K562 (cell line): ENCODE results near the gene ALK. TPM values are rescaled to one million over a fixed set of nuclear protein-coding genes. Genes with fewer than 3 reads are reported as not detected.

Experiments
- ATAC-seq: fragments of 200-7000 bp; cut with Tn5 transposase; 3 replicates; pipeline ENCODE4 v1.9.1; 2020; ENCODE audit warnings: moderate library complexity
- BruUV-seq: library from RNA; stranded (reverse); fragments of 400-500 nt; replicated peaks from 2 replicates; lab custom pipeline; 2021; lab: Mats Ljungman, UMichigan
- CTCF ChIA-PET: fragments of 300-600 bp; formaldehyde crosslinking; extraction: SDS; loops from one replicate; lab custom pipeline; 2021; ENCODE audit warnings: low intra/inter-chr PET ratio; lab: Yijun Ruan, JAX
- POLR2A ChIA-PET: fragments of 300-600, 350-650 bp; sonication (Branson Sonifier 250); formaldehyde crosslinking; extraction: SDS; loops from one replicate; lab custom pipeline; 2021; ENCODE audit warnings: antibody characterized with exemption, inconsistent platforms; lab: Yijun Ruan, JAX
- DNase-seq, 4 experiments: peaks; one replicate each; pipeline versions ENCODE4 v3.0.0 to v3.0.0-alpha.2; 2011 to 2018; ENCODE audit warnings: low spot score in 3 of 4, mixed read lengths in 3 of 4; ENCODE audit errors: extremely low read depth in 1 of 4
- FAIRE-seq: peaks from 2 replicates; lab custom pipeline; 2011; peaks lifted over from hg19 to GRCh38; lab: Jason Lieb, UNC
- H2AFZ ChIP-seq: 2 replicates; pipeline ENCODE4 v1.6.0; 2011; ENCODE audit warnings: low read depth, low read length, control low read depth, inconsistent platforms
- H3K27ac ChIP-seq: fragments of 200-600 bp; 3 replicates; pipeline ENCODE4 v1.8.0; 2011; ENCODE audit warnings: low read depth, mild to moderate bottlenecking, control low read depth, inconsistent platforms, low read length, moderate library complexity, mixed read lengths; ENCODE audit errors: extremely low read depth
- H3K27me3 ChIP-seq, 2 experiments: fragments of 300-600 bp in 1 of 2; 2 replicates in 1 of 2; 3 replicates in 1 of 2; pipeline versions ENCODE4 v1.6.0 to v1.8.0; 2011; ENCODE audit warnings: inconsistent platforms in 2 of 2, low read length in 2 of 2, mild to moderate bottlenecking in 1 of 2, mixed read lengths in 1 of 2, moderate library complexity in 1 of 2; ENCODE audit not compliant: control insufficient read depth in 2 of 2, insufficient read depth in 2 of 2
- H3K36me3 ChIP-seq: fragments of 300-600 bp; 3 replicates; pipeline ENCODE4 v1.8.0; 2011; ENCODE audit warnings: mild to moderate bottlenecking, low read length, inconsistent platforms; ENCODE audit not compliant: control insufficient read depth, insufficient read depth
- H3K4me1 ChIP-seq, 2 experiments: fragments of 200-600 bp in 1 of 2; replicated peaks in 1 of 2; 2 replicates in 1 of 2; 3 replicates in 1 of 2; pipeline versions ENCODE4 v1.5.1 to v1.8.0; 2011; ENCODE audit warnings: inconsistent platforms in 2 of 2, low read length in 2 of 2, mild to moderate bottlenecking in 1 of 2, mixed read lengths in 1 of 2, moderate library complexity in 1 of 2; ENCODE audit not compliant: control insufficient read depth in 2 of 2, insufficient read depth in 2 of 2
- H3K4me2 ChIP-seq: 2 replicates; pipeline ENCODE4 v1.6.1; 2011; ENCODE audit warnings: low read length, control low read depth, inconsistent platforms, mixed read lengths; ENCODE audit not compliant: insufficient read depth
- H3K4me3 ChIP-seq: fragments of 200-600 bp; sonication (generic), shearing (Covaris generic); 2 replicates; pipeline ENCODE4 v1.5.1; 2016; ENCODE audit warnings: control low read depth, inconsistent platforms
- H3K79me2 ChIP-seq: fragments of 200-600 bp; 3 replicates; pipeline ENCODE4 v1.8.0; 2011; ENCODE audit warnings: low read length, inconsistent platforms; ENCODE audit not compliant: control insufficient read depth, insufficient read depth
- H3K9ac ChIP-seq, 2 experiments: 2 replicates each; pipeline versions ENCODE4 v1.6.0 to v1.6.1; 2011; ENCODE audit warnings: low read depth in 2 of 2, low read length in 2 of 2, control low read depth in 1 of 2, inconsistent platforms in 1 of 2, mild to moderate bottlenecking in 1 of 2, mixed read lengths in 1 of 2; ENCODE audit not compliant: insufficient read depth in 1 of 2
- H3K9me1 ChIP-seq: one replicate; pipeline ENCODE4 v1.6.0; 2011; ENCODE audit warnings: inconsistent platforms, mild to moderate bottlenecking, low read length, moderate library complexity; ENCODE audit not compliant: control insufficient read depth, insufficient read depth
- H3K9me3 ChIP-seq: replicated peaks from 2 replicates; pipeline ENCODE4 v1.5.1; 2011; ENCODE audit warnings: low read depth, low read length, inconsistent platforms; ENCODE audit not compliant: control insufficient read depth, insufficient read depth
- H4K20me1 ChIP-seq: replicated peaks from 2 replicates; pipeline ENCODE4 v1.6.1; 2011; ENCODE audit warnings: low read length, inconsistent platforms, mixed read lengths; ENCODE audit not compliant: control insufficient read depth, insufficient read depth
- CTBP1 ChIP-seq: fragments of 450-650 bp; IDR thresholded peaks from 2 replicates; pipeline ENCODE4 v1.6.1; 2016; ENCODE audit warnings: borderline replicate concordance
- DIDO1 ChIP-seq: fragments of 450-650 bp; IDR thresholded peaks from 2 replicates; pipeline ENCODE4 v1.6.1; 2016; ENCODE audit warnings: low read depth, missing biosample characterization, missing genetic modification characterization
- LCOR ChIP-seq: sonication (generic); formaldehyde crosslinking; IDR thresholded peaks from 2 replicates; pipeline ENCODE4 v1.8.0; 2022; ENCODE audit warnings: mild to moderate bottlenecking, missing genetic modification reagents
- POLR2AphosphoS5 ChIP-seq: IDR thresholded peaks from 2 replicates; pipeline ENCODE4 v1.6.1; 2011; ENCODE audit warnings: mild to moderate bottlenecking, low read depth, low read length, moderate library complexity; ENCODE audit not compliant: control insufficient read depth, insufficient read depth
- SMARCE1 ChIP-seq: fragments of 450-650 bp; IDR thresholded peaks from 2 replicates; pipeline ENCODE4 v1.7.1; 2016; ENCODE audit warnings: mild to moderate bottlenecking
- TGIF2 ChIP-seq: sonication (generic); formaldehyde crosslinking; IDR thresholded peaks from 2 replicates; pipeline ENCODE4 v1.8.1; 2022; ENCODE audit warnings: mild to moderate bottlenecking, missing genetic modification reagents, moderate library complexity
- ZC3H8 ChIP-seq: fragments of 450-650 bp; IDR thresholded peaks from 2 replicates; pipeline ENCODE4 v1.6.1; 2017
- WGBS: fragments of 100-300 bp; shearing (Covaris generic); methylation state at CpG from one replicate; pipeline ENCODE4 v1.1.6; 2016; ENCODE audit warnings: low coverage, mixed read lengths; ENCODE audit not compliant: insufficient coverage; ENCODE audit errors: missing lambda C conversion rate; 5-methylcytosine and 5-hydroxymethylcytosine counted together
- in situ Hi-C: fragments of 300-500 bp; cut with MboI; formaldehyde crosslinking; loops from 4 replicates; pipeline ENCODE4 v1.15.0; 2018; ENCODE audit warnings: inconsistent platforms, mixed read lengths
- intact Hi-C: fragments of 100-400 bp; cut with micrococcal nuclease; formaldehyde crosslinking; loops from 2 replicates; pipeline ENCODE4 v1.14.2; 2022
- polyA plus RNA-seq, 8 experiments: library from polyadenylated mRNA; depleted of rRNA in 4 of 8; stranded (reverse) in 5 of 8; unstranded in 3 of 8; fragments of >200 nt; fragmentation: Nextera tagmentation in 2 of 8; fragmentation: Illumina TruSeq in 1 of 8; extraction: Ambion mirVana in 2 of 8; extraction: Trizol in 1 of 8; gene quantifications; 2 replicates each; pipeline versions ENCODE4 v1.2.1 to v1.2.3, GENCODE V29; 2011 to 2014; ENCODE audit warnings: inconsistent platforms in 1 of 8, missing spikeins in 1 of 8
- total RNA-seq, 7 experiments: library from RNA; depleted of rRNA in 6 of 7; stranded (reverse); fragments of >200 nt in 6 of 7; fragmentation: Illumina TruSeq in 2 of 7; extraction: Trizol in 2 of 7; gene quantifications; 2 replicates each; pipeline versions ENCODE4 v1.2.1 to v1.2.3, GENCODE V29; 2011 to 2021; ENCODE audit warnings: low replicate concordance in 1 of 7
- TF ChIP-seq, protein P1 (sequence below): fragments of 450-650 bp; IDR thresholded peaks from 2 replicates; pipeline ENCODE4 v1.6.1; 2018; ENCODE audit not compliant: partially characterized antibody

ALK gene
- total and polyA plus RNA-seq, 9 of the 15 experiments (the other 6 are each of a cell fraction or from before 2014, with no cell fraction given), result not detected

- FAIRE-seq, result no peak
- in situ Hi-C loops (no loop called here), intact Hi-C loops (no loop called here)
- H3K9ac ChIP-seq, result no peak overlapping the region
- no peak overlapping the region for H3K27ac ChIP-seq
- CTCF ChIA-PET, result no interaction called here
- ATAC-seq, result no peak
- TF ChIP-seq ZC3H8, result no peak
- no peak for TF ChIP-seq CTBP1
- no peak for TF ChIP-seq LCOR
- no peak for TF ChIP-seq TGIF2 (CRISPR knock-in tag)
- no peak for TF ChIP-seq SMARCE1
- no peak for TF ChIP-seq POLR2AphosphoS5
- TF ChIP-seq DIDO1, result no peak
- TF ChIP-seq, protein P1, sequence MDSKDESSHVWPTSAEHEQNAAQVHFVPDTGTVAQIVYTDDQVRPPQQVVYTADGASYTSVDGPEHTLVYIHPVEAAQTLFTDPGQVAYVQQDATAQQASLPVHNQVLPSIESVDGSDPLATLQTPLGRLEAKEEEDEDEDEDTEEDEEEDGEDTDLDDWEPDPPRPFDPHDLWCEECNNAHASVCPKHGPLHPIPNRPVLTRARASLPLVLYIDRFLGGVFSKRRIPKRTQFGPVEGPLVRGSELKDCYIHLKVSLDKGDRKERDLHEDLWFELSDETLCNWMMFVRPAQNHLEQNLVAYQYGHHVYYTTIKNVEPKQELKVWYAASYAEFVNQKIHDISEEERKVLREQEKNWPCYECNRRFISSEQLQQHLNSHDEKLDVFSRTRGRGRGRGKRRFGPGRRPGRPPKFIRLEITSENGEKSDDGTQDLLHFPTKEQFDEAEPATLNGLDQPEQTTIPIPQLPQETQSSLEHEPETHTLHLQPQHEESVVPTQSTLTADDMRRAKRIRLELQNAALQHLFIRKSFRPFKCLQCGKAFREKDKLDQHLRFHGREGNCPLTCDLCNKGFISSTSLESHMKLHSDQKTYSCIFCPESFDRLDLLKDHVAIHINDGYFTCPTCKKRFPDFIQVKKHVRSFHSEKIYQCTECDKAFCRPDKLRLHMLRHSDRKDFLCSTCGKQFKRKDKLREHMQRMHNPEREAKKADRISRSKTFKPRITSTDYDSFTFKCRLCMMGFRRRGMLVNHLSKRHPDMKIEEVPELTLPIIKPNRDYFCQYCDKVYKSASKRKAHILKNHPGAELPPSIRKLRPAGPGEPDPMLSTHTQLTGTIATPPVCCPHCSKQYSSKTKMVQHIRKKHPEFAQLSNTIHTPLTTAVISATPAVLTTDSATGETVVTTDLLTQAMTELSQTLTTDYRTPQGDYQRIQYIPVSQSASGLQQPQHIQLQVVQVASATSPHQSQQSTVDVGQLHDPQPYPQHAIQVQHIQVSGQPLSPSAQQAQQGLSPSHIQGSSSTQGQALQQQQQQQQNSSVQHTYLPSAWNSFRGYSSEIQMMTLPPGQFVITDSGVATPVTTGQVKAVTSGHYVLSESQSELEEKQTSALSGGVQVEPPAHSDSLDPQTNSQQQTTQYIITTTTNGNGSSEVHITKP, result no peak
- no peak overlapping the region for H3K4me2 ChIP-seq
- BruUV-seq, result no TSS peak
- no peaks in the 10 kb centered on the region for H3K9me3 ChIP-seq
- peaks cover 3 to 64% of the 10 kb centered on the region in 2 experiments; a peak in 4 of 5 replicates for H3K27me3 ChIP-seq
- no peaks in the 10 kb centered on the region for H3K9me1 ChIP-seq
- no peak overlapping the region for H3K4me3 ChIP-seq
- DNase-seq, result no peak
- no peaks in the 10 kb centered on the region for H3K36me3 ChIP-seq
- POLR2A ChIA-PET, result interaction anchor here (0.8 kb wide), 1 partner anchor 86 kb away, joined by 3 read pairs; no protein-coding TSS in a partner anchor
- WGBS, result 2% methylated on average over 5 of the region's 6 CpGs
- no peaks in the 10 kb centered on the region for H3K4me1 ChIP-seq
- peaks cover 4% of the 10 kb centered on the region; the same call in 1 of the 2 replicates for H4K20me1 ChIP-seq
- H3K79me2 ChIP-seq, result no peaks in the 10 kb centered on the region
- H2AFZ ChIP-seq, result no peak overlapping the region
Observed at GRCh38 chr2:29233428-29233827, 688.0 kb downstream of the ALK start.
